ENCODE results near the gene MYO1H.

GRCh38 chr12:109305547-109305946 is 42.2 kb upstream of the MYO1H start:
- TF ChIP-seq YY1 (IDR thresholded peaks at IDR 0.05; ENCODE audit: low read depth) (no peak), EP300 (IDR thresholded peaks at IDR 0.05; ENCODE audit: borderline replicate concordance) (no peak), TEAD4 (IDR thresholded peaks at IDR 0.05) (no peak), TAF1 (IDR thresholded peaks at IDR 0.05; ENCODE audit: low read depth) (no peak)
